ENCODE results near the gene DNAJC18.

Gene DNAJC18

DNA sequence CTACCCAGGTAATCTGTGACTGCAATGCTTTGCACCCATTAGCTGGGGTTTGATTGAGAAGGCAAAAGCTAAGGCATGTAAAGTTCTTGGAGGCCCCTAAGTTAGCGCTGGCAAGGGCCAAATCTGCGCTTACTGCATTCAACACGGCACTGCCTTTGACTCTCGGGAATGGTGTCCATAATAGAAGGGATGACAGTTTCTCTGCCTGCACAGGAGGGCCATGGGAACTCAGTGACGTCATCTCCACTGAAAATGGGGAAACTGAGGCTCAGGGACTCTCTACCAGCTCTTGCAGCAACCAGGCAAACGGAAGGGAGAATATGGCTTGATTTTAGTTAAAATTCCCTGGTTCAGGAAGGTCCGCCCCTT lies 35.9 kb downstream of the DNAJC18 start:
- DNase-seq (ENCODE audit: low read depth), result no peak

DNA sequence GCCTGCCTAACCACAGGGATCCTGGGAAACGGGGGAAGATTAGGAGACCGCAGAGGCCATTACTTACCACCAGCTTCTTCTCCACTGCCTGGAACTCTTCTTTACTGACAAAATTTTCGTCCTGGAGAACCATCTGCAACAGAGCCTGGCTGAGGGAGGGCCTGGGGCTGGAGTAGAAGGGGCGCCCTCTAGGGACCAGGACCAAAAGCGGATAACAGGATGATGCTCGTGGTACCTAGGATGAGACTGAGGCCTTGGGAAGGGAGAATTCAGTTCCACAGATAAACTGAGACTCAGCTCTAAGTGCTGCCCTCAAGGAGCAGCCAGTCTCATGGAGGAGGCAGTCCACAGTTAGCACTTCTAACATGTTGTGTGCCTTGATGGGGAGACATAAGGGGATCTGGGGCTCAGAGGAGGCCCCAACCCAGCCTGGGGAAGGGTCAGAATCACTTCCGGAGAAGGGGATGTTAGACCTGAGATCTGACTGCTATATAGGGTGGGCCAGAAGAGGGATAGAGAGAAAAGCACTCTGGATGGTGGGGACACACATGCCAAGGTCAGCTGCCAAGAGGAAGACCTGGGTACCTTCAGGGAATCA lies 36.7 kb downstream of the DNAJC18 start:
- no peak for DNase-seq (ENCODE audit: low read depth)

DNA sequence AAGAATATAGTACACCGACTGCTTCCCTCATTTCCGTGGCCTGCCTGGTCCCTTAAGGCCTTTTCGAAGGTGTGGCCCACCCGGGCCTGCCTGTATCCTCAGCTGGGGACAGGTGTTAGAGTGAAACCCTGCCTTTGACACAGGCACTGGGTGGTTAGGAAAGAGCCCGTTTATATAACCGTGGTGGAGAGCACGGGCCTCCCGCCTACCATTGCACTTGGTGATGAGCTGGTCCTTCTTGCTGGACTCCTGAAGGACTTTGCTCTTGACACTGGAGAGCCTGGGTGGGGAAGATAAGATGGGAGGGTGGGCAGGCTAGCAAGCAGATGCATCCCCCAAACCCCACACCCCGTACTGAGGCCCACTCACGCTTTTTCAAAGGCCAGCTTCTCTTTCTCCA lies 37.8 kb downstream of the DNAJC18 start:
- no peak for DNase-seq (ENCODE audit: low read depth)

DNA sequence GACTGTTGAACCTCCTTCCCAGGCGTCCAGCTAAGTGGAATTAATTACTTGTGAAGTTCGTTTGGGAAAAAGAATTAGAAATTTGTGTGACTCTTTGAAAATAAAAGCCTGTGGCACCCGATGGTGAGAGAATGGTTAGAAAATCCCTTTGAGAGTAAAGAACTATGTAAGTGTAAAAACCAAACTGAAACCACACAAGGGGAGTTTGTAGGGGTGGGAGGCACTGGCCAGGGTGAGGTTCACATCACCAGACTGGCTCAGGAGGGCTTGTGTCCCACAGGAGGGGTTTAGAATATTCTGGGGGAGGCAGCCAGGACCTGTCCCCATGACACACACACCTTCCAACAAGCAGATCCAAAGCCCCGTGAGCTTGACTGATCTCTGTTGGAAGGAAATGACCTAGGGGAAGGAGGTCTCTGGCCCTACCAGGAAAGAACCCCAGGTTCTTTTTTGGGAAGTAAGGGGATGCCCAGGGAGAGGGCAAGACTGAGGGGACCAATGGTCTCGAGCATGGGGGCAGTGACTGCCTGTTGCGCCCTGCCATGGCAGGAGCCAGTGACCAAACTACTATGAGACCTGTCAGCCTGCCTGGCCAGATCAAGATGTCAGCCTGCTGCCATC lies 39.7 kb downstream of the DNAJC18 start:
- DNase-seq (ENCODE audit: low read depth), result no peak

DNA sequence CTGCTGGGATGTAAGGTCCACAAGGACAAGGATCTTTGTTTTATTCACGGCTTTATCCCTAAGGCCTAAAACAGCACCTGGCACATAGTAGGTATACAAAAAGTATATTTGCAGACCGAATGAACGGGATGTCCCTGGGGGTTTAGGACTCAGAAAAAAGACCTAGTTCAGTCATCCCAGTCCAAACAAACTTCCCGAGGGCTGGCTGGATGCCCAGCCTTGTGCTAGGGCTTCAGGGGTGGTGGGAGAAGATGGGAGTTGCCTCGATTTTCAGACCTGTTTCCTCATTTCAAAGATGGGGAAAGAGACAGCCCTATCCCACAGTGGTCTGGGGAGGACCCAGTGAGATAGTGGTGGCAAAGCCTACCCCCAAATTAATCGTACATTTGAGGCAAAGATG lies 41.4 kb downstream of the DNAJC18 start:
- DNase-seq (ENCODE audit: low read depth), result no peak

DNA sequence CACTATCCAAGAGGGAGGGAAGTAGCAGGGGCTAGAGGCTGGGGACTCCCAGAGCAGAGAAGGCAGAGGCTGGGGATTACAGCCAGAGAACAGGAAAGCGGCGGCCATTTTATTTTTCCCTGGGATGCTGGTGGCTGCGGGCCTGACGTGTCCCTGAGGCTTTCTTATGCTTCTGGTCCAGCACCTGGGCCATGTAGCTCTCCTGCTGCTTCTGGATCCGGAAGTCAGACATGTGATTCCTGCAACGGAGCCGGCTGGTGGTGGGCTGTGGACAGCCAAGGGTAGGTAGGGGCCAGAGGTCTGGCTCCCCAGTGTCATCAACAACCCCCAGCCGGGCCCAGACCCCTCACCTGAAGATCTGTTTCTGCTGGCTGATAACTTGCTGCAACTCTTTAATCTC lies 42.6 kb downstream of the DNAJC18 start:
- no peak for DNase-seq (ENCODE audit: low read depth)

DNA sequence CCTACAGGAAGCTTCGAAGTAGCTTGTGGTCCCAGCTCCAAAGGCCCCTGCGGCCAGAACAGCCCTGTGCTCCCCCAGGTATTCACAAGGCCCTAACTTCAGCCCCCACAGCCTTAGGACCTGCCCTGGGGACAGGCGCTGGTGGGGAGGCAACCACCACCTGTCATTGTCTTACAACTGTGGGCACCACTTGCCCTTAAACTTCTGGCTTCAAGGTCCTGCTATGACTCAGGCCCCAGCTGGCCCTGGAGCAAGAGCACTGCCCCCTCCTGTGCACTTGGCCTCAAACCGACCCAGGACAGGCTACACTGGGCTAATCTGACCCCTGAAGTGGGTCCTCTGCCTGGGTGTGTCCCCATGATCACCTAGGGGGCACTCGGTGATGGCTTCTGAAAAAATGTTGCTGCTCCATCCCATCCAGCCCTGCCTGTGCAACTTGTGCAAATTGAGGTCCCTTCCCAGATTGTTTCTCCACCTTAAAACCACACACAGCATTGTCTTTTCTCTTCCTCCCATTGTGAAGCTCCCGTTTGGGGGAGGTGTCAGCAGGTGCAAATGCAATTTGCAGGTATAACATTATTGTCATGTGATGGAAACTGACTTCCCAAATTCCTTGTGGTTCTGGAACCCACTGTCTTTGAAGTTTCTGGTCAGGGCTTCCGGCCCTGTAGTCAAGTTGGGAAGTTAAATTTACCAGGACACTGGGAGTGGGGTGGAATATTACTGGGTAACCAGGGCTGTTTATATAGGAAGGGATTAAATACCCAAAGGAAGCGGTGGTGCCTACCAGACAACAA lies 43.3 kb downstream of the DNAJC18 start:
- no peak for DNase-seq (ENCODE audit: low read depth)

DNA sequence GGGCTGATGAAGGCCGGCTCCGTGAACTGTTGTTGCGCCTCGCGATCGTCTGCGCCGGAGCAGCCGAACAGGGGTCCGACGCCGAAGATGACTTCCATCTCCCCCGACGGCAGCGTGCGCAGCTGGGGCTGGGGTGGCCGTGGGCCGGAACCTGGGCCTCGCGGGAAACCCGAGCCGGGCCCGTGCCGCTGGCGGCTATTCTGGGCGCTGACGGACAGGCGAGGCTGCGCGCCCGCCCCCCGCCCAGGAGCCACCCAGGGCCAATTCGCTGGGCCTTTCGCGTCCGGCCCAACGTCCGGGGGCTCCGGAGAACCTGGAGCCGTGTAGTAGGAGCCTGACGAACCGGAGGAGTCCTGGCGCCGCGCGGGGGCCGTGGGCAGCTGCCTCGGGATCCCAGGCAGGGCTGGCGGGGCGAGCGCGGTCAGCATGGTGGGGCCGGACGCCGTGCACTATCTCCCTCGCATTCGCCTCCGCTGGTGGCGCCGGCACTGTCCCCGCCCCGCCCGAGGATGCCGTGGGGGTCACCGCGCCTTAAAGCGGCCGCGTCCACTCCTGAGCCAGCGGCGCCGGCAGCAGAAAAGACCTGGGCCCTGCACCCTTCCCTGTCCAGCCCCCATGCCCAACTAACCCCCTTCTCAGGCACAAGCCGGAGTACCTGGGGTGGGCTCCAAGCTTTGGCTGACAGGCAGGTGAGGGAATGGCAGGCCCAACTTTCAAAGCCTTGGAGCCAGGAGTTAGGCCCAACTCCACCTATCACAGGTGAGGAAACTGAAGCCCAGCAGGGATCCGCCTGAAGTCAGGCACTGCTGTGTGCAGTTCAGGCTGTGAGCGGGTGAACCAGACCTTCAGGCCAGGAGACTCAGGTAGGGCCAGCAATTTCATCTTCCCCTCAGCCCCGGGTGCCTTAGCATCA lies 44.4 kb downstream of the DNAJC18 start, which contains the start of gene PROB1:
Gene PROB1 (minus strand): TSS at position 451 of the 913 bp plus-strand sequence. CDS start 23 bp downstream, at position 428.
- no peak for DNase-seq (ENCODE audit: low read depth)

DNA sequence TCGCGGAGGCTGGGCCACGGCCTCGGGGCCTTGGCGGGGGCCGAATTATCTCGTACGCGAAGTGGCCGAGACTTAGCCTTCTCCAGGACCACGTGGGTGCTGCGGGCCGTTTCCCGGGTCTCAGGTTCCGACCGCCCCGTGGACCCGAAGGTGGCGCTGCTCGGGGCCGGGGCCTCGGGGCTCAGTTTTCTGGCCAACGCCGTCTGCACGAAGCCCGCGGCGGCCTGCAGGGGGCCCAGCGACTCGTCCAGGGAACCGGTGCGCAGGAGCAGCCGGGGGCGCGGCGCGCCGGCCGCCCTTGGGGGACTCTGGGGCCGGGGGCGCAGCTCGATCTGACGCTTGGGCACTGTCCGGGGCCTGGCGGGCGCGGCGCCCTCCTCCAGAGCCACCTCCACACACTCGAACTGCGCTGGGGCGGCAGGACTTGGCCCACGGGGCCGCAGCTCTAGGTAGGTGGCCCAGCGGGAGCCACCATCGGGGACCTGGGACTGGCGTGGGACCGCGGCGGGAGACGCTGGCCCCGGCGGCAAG lies 45.1 kb downstream of the DNAJC18 start:
- no peak for DNase-seq (ENCODE audit: low read depth)

DNA sequence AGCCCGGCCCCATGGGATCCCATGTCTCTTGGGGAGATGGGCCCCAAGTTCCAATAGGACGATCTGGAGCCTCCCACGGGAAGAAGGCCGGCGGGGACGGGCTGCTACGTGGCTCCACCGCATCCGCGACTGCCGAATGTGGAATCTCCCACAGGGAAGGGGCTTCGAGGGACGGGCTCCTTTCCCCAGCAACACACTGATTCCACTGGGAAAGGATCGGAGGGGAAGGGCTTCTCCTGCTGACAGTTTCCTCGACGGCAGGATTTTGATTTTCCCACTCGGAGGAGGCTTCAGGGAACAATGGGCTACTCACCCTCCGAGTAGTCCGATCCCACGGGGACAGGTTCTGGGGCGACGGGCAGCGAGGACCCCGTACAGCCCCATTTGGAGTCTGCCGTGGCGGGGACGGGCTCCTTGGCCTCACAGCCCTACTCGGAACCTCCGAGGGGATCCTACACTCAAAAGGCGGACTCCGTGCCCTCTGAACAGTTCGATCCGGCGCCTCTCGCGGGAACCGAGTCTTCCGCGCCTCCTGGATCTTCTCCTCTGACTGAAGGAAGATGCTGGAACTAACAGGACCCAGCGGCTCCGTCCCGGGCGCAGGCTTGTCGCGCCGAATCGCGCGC lies 45.7 kb downstream of the DNAJC18 start:
- DNase-seq (ENCODE audit: low read depth), result no peak

DNA sequence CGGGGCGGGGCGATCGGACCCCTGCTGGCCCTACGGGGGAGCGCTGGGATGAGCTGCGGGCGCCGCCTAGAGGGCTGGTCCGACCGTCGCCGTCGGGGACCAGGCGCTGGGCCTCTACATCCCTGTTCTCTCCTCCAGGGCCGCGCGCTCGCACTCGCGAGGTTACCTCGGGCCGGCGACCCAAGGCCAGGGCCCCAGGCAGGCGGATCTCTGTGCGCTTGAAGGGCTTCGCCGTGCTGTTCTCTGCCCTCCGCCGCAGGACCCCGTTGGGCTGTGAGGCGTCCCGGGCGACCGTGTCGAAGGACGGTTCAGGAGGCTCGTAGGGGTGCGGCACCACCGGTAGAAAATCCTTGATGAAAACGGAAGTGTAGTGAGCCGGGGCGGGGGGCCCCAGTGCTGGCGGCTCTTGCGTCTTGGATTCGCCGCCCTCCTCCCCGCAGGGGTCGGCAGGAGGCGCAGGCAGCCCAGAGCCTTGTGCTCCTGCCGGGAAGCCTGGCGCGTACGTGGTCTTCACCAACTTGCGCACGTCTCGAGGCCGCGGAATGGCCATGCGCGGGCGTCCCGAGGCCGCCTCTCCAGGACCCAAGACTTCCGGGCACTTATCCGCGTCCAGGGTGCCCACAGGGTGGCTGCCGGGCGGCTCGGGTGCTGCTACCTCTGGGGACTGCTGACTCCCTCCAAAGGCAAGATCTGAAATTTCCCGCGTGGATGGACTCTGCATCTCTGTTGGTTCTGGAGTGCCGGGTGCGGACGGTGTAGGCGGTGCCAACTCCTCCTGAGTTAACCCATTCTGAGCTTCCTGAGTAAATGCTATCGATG lies 46.4 kb downstream of the DNAJC18 start:
- DNase-seq (ENCODE audit: low read depth), result peak; percentile 57

DNA sequence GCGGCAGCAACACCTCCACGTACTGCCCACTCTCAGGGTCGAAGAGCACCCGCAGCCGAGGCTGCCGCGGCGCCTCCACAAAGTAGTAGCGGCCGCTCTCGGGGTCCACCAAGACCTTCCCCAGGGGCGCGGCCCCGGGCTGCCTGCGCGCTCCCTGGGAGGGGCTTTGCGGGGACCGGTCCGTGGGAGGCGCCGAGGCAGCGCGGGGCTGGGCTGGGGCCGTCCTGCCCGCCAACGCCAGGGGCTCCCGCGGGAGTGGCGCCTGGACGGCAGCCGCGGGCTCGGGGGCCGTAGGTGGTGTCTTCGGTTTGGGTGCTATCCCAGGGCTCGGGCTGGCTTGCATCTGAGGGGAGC lies 47.0 kb downstream of the DNAJC18 start:
- no peak for DNase-seq (ENCODE audit: low read depth)

DNA sequence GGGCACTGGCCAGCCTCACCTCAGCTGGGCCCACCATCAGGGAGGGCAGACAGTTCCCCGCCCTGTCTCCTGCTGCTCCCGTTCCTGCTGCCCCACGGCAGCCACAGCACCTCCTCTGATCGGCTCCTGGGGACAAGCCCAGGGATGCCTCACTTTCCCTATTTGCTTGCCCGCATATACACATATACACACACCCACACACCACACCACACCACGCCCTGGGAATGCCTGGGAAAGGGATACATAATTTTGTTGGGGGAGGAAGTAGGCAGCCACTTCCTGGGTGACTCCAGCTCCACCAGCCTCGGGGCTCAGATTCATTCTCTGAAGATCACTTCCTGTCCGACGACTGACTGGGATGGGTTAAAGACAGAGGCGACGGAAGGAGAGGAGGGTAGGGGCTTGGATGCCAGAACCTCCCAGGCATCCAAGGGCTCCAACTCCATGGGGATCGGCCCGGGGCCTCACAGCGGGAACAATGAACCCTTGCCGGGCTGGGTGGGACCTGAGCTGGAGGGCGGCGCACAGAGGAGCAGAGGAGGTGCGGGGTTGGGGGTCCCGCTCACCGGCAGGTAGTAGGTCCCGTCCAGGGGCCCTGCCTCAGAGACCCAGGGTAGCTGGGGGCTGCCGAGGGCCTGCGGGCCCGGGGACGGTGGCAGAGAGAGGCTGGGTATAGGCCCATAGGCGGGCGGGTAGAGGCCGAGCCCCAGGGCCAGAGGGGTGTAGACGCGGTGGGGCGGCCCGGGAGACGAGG lies 47.6 kb downstream of the DNAJC18 start:
- DNase-seq (ENCODE audit: low read depth), result no peak

DNA sequence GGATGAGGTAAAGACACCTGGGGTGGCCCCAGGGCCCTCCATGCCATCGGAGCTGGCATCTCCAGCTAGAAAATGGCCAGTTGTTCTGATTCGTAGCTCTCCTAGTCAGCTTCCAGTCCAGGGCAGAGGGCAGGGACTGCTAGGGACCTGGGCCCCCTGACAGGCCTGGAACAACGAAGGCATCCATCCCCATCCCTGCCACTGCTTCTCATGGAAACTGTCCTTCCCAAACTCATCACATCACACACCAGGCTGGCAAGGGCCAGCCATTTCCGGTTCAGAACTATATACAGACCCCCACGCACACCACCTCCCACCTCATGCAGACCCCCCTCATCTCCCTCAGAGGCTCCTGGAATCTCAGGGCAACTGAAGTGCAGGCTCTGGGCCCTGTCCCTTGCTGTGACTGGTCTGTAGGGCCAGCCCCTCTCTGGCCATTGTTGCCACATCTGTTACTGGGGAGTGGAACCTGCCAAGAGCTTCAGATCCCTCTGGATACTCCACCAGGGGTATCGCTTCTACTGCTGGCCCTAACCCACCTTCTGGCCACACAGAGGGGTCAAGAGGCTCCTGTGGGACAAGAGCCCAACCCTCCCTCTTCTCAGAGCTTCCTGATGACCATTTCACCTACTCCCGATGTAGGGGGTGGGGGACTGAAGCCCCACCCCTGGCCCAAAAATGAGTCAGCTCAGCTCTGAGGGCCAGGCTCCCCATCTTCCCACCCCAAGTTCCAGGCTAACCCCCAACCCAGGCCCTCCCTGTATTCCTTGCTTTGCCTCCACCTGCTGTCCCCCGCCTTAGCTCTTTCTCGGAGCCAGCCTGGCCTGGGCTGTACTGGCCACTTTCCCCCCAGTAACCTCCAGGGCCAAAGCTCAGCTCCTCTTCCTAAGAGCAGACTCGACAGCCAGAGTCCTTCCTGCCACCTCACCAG lies 48.4 kb downstream of the DNAJC18 start:
- DNase-seq (ENCODE audit: low read depth), result no peak

DNA sequence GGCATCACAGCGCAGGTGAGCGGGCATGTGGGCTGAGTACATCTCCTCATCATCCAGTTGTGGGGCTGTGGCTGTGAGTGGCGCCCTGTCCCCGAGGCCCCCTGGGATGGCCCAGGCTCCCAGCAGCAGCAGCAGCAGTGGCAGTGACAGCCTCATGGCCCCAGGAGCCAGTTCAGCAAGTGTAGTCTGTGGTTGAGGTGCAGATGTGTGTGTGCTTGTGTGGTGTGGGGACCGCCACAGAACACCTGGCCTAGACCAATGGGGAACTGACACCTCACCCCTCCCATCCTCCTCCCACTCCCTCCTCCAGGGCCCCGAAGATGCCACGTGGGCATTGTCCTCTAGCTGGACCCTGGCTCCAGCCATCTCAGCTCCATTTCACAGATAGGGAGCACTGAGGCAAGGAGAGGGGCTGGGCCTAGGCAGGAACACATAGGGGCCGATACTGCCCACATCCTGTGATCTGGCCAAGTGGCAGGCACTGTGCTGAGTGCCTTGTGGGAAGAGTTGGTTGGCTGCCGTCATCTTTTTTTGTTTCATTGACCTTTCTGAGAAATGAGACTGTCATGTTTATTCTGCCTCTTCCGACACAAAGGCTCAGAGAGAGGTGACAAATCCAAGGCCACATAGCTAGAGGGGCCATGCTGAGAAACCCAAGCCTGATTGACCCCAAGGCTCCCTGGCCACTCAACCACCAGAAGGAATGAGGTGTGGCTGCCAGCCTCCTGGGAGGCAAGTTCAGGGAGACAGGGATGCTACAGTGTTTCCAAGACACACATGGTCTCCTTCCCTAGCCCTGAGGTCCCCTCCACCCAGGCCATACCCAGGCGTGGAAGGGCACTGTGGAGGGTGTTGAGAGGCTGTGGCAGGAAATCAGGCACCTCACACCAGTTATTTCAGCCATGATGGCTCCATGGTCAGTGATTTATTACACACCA lies 49.4 kb downstream of the DNAJC18 start, which contains the start of gene MZB1:
Gene MZB1 (minus strand): TSS at position 213 of the 938 bp plus-strand sequence. CDS start 57 bp downstream, at position 156.
- peak; percentile 25 for DNase-seq (ENCODE audit: low read depth)

DNA sequence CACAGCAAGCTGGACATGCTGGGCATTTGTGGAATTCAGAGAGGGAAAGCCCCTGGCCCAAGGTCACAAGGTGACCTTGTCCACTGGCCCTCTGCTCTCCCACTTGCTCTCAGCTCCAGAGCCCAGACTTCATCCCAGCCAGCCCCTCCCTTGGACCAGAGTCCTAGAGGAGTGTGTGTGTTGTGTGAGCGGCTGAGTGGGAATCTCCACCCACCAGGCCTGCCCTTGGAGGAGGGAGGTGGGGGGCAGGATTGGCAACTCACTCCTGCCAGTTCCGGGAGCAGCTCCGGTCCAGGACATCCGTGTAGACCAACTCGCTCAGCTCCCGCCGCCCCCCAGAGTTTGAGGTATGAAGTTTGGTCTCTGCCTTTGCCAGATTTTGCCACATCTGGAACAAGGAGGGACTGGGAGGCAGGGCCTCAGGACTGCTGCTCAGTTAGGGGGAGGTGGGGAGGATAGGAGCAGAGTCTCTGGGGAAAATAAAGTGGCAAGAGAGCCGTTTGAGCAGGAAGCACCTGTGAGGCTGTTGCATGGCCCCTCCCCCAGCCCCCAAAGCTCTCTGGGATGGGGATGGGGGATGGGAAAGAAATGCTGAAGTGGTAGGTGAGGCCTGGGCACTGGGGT lies 51.0 kb downstream of the DNAJC18 start:
- no peak for DNase-seq (ENCODE audit: low read depth)

DNA sequence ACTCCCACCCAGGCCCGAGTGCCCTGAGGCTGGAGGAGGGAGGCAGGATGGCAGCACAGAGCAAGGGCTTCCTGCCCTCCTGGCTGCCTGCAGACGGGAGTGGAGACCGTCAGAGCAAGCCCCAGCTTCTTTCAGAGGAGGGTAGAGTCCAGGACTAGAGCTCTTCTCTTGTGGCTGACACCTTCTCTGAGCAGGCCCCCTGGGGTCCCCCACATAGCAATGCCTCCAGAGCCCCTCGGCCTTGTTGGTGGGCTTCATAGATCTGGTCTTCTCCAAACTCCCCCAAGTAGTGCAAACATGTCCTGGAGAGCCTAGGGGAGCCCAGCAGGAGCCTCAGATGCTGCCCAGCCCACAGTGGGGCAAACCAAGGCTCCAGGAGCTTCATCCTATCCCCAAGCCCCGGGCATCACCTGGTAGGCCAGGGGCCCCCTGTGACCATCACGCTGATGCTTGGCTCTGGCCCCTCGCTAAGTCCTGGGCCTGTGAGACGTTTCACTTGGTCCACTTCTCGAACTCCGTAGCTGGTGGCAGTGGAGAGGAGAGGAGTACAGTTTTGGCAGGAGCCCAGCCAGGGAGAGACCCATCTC lies 51.6 kb downstream of the DNAJC18 start:
- no peak for DNase-seq (ENCODE audit: low read depth)

Data from stimulated activated CD8-positive, alpha-beta memory T cell treated with anti-CD3 and anti-CD28 coated beads, Interleukin-12 subunit alpha, Interleukin-12 subunit beta, amount 100 ng/mL, for 1 hour (primary cell).